ENCODE data around the gene ALKBH2.
"Not testable (repeated sequence)": the region's sequence is repeated elsewhere in the genome, so short reads cannot be mapped to it uniquely, and the experiment has no call there.

The ALKBH2 gene

GRCh38 chr12:109064143-109064542 lies 29.1 kb downstream of the ALKBH2 start:
- H3K9me3 ChIP-seq (ENCODE audit: control insufficient read depth, low read length), result no peaks in the 10 kb centered on the region
- peaks cover 31% of the 10 kb centered on the region for H3K36me3 ChIP-seq (ENCODE audit: control insufficient read depth, insufficient read depth, low read length, severe bottlenecking)
- no peak overlapping the region for H3K9ac ChIP-seq (ENCODE audit: low read length)
- H3K4me3 ChIP-seq (ENCODE audit: low read length), result no peak overlapping the region
- no peaks in the 10 kb centered on the region for H3K27me3 ChIP-seq (replicated peaks; ENCODE audit: control insufficient read depth, insufficient read depth, low read length)
- no peak for DNase-seq (ENCODE audit: low read depth)
- peaks cover 10% of the 10 kb centered on the region for H3K4me1 ChIP-seq (ENCODE audit: control insufficient read depth, insufficient read depth, low read length)

- DNase-seq (ENCODE audit: low read depth), result no peak
- H3K9ac ChIP-seq (ENCODE audit: low read length), result peak overlapping the region; percentile 0
- no peaks in the 10 kb centered on the region for H3K27me3 ChIP-seq (replicated peaks; ENCODE audit: control insufficient read depth, insufficient read depth, low read length)
- peaks cover 23% of the 10 kb centered on the region for H3K36me3 ChIP-seq (ENCODE audit: control insufficient read depth, insufficient read depth, low read length, severe bottlenecking)
- peaks cover 4% of the 10 kb centered on the region for H3K4me1 ChIP-seq (ENCODE audit: control insufficient read depth, insufficient read depth, low read length)
- H3K9me3 ChIP-seq (ENCODE audit: control insufficient read depth, low read length), result no peaks in the 10 kb centered on the region
- no peak overlapping the region for H3K4me3 ChIP-seq (ENCODE audit: low read length)
Observed at GRCh38 chr12:109058773-109059172, 34.5 kb downstream of the ALKBH2 start.

GRCh38 chr12:109057376-109057775 lies 35.9 kb downstream of the ALKBH2 start:
- Histone ChIP-seq H3K4me3 (ENCODE audit: low read length) (no peak overlapping the region), H3K36me3 (ENCODE audit: control insufficient read depth, insufficient read depth, low read length, severe bottlenecking) (peaks cover 17% of the 10 kb centered on the region), H3K9ac (ENCODE audit: low read length) (no peak overlapping the region), H3K4me1 (ENCODE audit: control insufficient read depth, insufficient read depth, low read length) (peaks cover 11% of the 10 kb centered on the region), H3K27me3 (replicated peaks; ENCODE audit: control insufficient read depth, insufficient read depth, low read length) (no peaks in the 10 kb centered on the region), H3K9me3 (ENCODE audit: control insufficient read depth, low read length) (no peaks in the 10 kb centered on the region)
- DNase-seq (ENCODE audit: low read depth), result no peak

- Histone ChIP-seq H3K4me1 (ENCODE audit: control insufficient read depth, insufficient read depth, low read length) (peaks cover 14% of the 10 kb centered on the region), H3K27me3 (replicated peaks; ENCODE audit: control insufficient read depth, insufficient read depth, low read length) (no peaks in the 10 kb centered on the region), H3K4me3 (ENCODE audit: low read length) (no peak overlapping the region), H3K9ac (ENCODE audit: low read length) (no peak overlapping the region), H3K9me3 (ENCODE audit: control insufficient read depth, low read length) (no peaks in the 10 kb centered on the region), H3K36me3 (ENCODE audit: control insufficient read depth, insufficient read depth, low read length, severe bottlenecking) (peaks cover 17% of the 10 kb centered on the region)
- DNase-seq (ENCODE audit: low read depth), result no peak
Observed at GRCh38 chr12:109056891-109057290, 36.4 kb downstream of the ALKBH2 start.

GRCh38 chr12:109054520-109054919 lies 38.8 kb downstream of the ALKBH2 start:
- Histone ChIP-seq H3K9ac (ENCODE audit: low read length) (no peak overlapping the region), H3K4me3 (ENCODE audit: low read length) (no peak overlapping the region), H3K4me1 (ENCODE audit: control insufficient read depth, insufficient read depth, low read length) (peaks cover 16% of the 10 kb centered on the region), H3K27me3 (replicated peaks; ENCODE audit: control insufficient read depth, insufficient read depth, low read length) (no peaks in the 10 kb centered on the region), H3K36me3 (ENCODE audit: control insufficient read depth, insufficient read depth, low read length, severe bottlenecking) (peaks cover 10% of the 10 kb centered on the region), H3K9me3 (ENCODE audit: control insufficient read depth, low read length) (no peaks in the 10 kb centered on the region)
- DNase-seq (ENCODE audit: low read depth), result no peak

GRCh38 chr12:109054124-109054513 lies 39.2 kb downstream of the ALKBH2 start:
- peaks cover 20% of the 10 kb centered on the region for H3K4me1 ChIP-seq (ENCODE audit: control insufficient read depth, insufficient read depth, low read length)
- peak overlapping the region; percentile 96 for H3K9ac ChIP-seq (ENCODE audit: low read length)
- not testable (repeated sequence) for H3K27me3 ChIP-seq (replicated peaks; ENCODE audit: control insufficient read depth, insufficient read depth, low read length); H3K36me3 ChIP-seq (ENCODE audit: control insufficient read depth, insufficient read depth, low read length, severe bottlenecking); H3K9me3 ChIP-seq (ENCODE audit: control insufficient read depth, low read length); DNase-seq (ENCODE audit: low read depth)
- H3K4me3 ChIP-seq (ENCODE audit: low read length), result peak overlapping the region; percentile 95

- H3K9ac ChIP-seq (ENCODE audit: low read length), result peak overlapping the region; percentile 96
- peak overlapping the region; percentile 95 for H3K4me3 ChIP-seq (ENCODE audit: low read length)
- peak; percentile 10 for DNase-seq (ENCODE audit: low read depth)
- H3K27me3 ChIP-seq (replicated peaks; ENCODE audit: control insufficient read depth, insufficient read depth, low read length), result no peaks in the 10 kb centered on the region
- H3K4me1 ChIP-seq (ENCODE audit: control insufficient read depth, insufficient read depth, low read length), result peaks cover 21% of the 10 kb centered on the region
- peaks cover 9% of the 10 kb centered on the region for H3K36me3 ChIP-seq (ENCODE audit: control insufficient read depth, insufficient read depth, low read length, severe bottlenecking)
- no peaks in the 10 kb centered on the region for H3K9me3 ChIP-seq (ENCODE audit: control insufficient read depth, low read length)
Observed at GRCh38 chr12:109053382-109054123, 39.7 kb downstream of the ALKBH2 start.

GRCh38 chr12:109052414-109053323 lies 40.6 kb downstream of the ALKBH2 start, which contains the start of gene USP30:
USP30 (plus strand) TSS chr12:109052576; CDS start chr12:109052679, 103 bp downstream.
- peak within 1 kb of the TSS; percentile 95 for H3K4me3 ChIP-seq (ENCODE audit: low read length)
- DNase-seq (ENCODE audit: low read depth), result peak; percentile 93
- H3K4me1 ChIP-seq (ENCODE audit: control insufficient read depth, insufficient read depth, low read length), result peaks cover 27% of the 10 kb centered on the region

GRCh38 chr12:109052097-109052413 lies 41.2 kb downstream of the ALKBH2 start:
- H3K27me3 ChIP-seq (replicated peaks; ENCODE audit: control insufficient read depth, insufficient read depth, low read length), result no peaks in the 10 kb centered on the region
- peak overlapping the region; percentile 95 for H3K4me3 ChIP-seq (ENCODE audit: low read length)
- no peaks in the 10 kb centered on the region for H3K9me3 ChIP-seq (ENCODE audit: control insufficient read depth, low read length)

More at GRCh38 chr12:109052414-109053323, 40.6 kb downstream of the ALKBH2 start, which contains the start of gene USP30:
- Histone ChIP-seq H3K27me3 (replicated peaks; ENCODE audit: control insufficient read depth, insufficient read depth, low read length) (no peaks in the 10 kb centered on the region), H3K9ac (ENCODE audit: low read length) (peak within 1 kb of the TSS; percentile 96), H3K9me3 (ENCODE audit: control insufficient read depth, low read length) (no peaks in the 10 kb centered on the region), H3K36me3 (ENCODE audit: control insufficient read depth, insufficient read depth, low read length, severe bottlenecking) (peaks cover 2% of the 10 kb centered on the region)

GRCh38 chr12:109049794-109050193 lies 43.5 kb downstream of the ALKBH2 start:
- not testable (repeated sequence) for H3K9me3 ChIP-seq (ENCODE audit: control insufficient read depth, low read length); H3K9ac ChIP-seq (ENCODE audit: low read length); DNase-seq (ENCODE audit: low read depth); H3K27me3 ChIP-seq (replicated peaks; ENCODE audit: control insufficient read depth, insufficient read depth, low read length); H3K36me3 ChIP-seq (ENCODE audit: control insufficient read depth, insufficient read depth, low read length, severe bottlenecking); H3K4me3 ChIP-seq (ENCODE audit: low read length)
- peaks cover 29% of the 10 kb centered on the region for H3K4me1 ChIP-seq (ENCODE audit: control insufficient read depth, insufficient read depth, low read length)

More at GRCh38 chr12:109052097-109052413, 41.2 kb downstream of the ALKBH2 start:
- peak overlapping the region; percentile 96 for H3K9ac ChIP-seq (ENCODE audit: low read length)
- no peaks in the 10 kb centered on the region for H3K36me3 ChIP-seq (ENCODE audit: control insufficient read depth, insufficient read depth, low read length, severe bottlenecking)
- no peak for DNase-seq (ENCODE audit: low read depth)
- H3K4me1 ChIP-seq (ENCODE audit: control insufficient read depth, insufficient read depth, low read length), result peaks cover 29% of the 10 kb centered on the region

GRCh38 chr12:109048706-109049105 lies 44.6 kb downstream of the ALKBH2 start:
- not testable (repeated sequence) for H3K4me3 ChIP-seq (ENCODE audit: low read length); H3K9me3 ChIP-seq (ENCODE audit: control insufficient read depth, low read length); DNase-seq (ENCODE audit: low read depth)

More at GRCh38 chr12:109048706-109049105, 44.6 kb downstream of the ALKBH2 start:
- H3K36me3 ChIP-seq (ENCODE audit: control insufficient read depth, insufficient read depth, low read length, severe bottlenecking); H3K27me3 ChIP-seq (replicated peaks; ENCODE audit: control insufficient read depth, insufficient read depth, low read length): not testable (repeated sequence)
- peak overlapping the region; percentile 30 for H3K9ac ChIP-seq (ENCODE audit: low read length)
- H3K4me1 ChIP-seq (ENCODE audit: control insufficient read depth, insufficient read depth, low read length), result peaks cover 25% of the 10 kb centered on the region

All from adipocyte (in vitro differentiated cells).